Measurements from ENCODE around the gene TPRA1. TPM values are rescaled to one million over a fixed set of nuclear protein-coding genes. Genes with fewer than 3 reads are reported as not detected.

The TPRA1 gene
- total and polyA plus RNA-seq, 10 donors, result 16.1 to 42.3 (median 29.6) TPM

DNA sequence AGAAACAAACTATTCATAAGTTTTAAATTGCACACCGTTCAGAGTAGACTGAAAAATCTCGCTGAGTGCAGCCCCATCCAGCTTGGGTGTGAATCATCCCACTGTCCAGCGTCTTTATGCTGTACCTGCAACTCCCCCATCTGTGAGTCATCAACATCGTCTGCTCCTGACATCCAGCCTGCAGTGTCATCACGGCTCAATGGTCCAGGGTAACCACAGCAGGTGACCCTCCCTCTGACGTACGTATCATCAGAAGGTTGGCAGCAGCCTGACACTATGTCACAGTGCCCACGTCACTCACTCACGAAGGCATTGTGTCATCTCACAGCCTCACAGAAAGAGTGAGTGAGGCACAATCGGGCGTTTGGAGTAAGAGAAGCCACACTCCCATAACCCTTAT, 65.2 kb downstream of the TPRA1 start:
- peaks cover 0 to 25% (median 0%) of the 10 kb centered on the region in 7 donors for H3K27me3 ChIP-seq (replicated peaks in 1 of 7)
- TF ChIP-seq, protein P1, sequence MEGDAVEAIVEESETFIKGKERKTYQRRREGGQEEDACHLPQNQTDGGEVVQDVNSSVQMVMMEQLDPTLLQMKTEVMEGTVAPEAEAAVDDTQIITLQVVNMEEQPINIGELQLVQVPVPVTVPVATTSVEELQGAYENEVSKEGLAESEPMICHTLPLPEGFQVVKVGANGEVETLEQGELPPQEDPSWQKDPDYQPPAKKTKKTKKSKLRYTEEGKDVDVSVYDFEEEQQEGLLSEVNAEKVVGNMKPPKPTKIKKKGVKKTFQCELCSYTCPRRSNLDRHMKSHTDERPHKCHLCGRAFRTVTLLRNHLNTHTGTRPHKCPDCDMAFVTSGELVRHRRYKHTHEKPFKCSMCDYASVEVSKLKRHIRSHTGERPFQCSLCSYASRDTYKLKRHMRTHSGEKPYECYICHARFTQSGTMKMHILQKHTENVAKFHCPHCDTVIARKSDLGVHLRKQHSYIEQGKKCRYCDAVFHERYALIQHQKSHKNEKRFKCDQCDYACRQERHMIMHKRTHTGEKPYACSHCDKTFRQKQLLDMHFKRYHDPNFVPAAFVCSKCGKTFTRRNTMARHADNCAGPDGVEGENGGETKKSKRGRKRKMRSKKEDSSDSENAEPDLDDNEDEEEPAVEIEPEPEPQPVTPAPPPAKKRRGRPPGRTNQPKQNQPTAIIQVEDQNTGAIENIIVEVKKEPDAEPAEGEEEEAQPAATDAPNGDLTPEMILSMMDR (IDR thresholded peaks at IDR 0.05 in 8 of 11, conservative IDR thresholded peaks at IDR 0.05 in 3 of 11), result no peak
- TF ChIP-seq POLR2A (IDR thresholded peaks at IDR 0.05) (no peak), POLR2AphosphoS5 (IDR thresholded peaks at IDR 0.05) (no peak)
- H3K27ac ChIP-seq, result no peak overlapping the region
- no peaks in the 10 kb centered on the region for H3K4me1 ChIP-seq
- H3K4me3 ChIP-seq, result no peak overlapping the region
- 58 to 77% (median 72%) methylated on average over 11 of the region's 11 CpGs for WGBS, 5 donors
- intact Hi-C loops (cut with DNase I; ENCODE audit: low total_unique reads), result no loop called here
- peaks cover 0 to 9% (median 0%) of the 10 kb centered on the region in 8 donors for H3K9me3 ChIP-seq
- H3K36me3 ChIP-seq, result no peaks in the 10 kb centered on the region
- DNase-seq, result no peak

DNA sequence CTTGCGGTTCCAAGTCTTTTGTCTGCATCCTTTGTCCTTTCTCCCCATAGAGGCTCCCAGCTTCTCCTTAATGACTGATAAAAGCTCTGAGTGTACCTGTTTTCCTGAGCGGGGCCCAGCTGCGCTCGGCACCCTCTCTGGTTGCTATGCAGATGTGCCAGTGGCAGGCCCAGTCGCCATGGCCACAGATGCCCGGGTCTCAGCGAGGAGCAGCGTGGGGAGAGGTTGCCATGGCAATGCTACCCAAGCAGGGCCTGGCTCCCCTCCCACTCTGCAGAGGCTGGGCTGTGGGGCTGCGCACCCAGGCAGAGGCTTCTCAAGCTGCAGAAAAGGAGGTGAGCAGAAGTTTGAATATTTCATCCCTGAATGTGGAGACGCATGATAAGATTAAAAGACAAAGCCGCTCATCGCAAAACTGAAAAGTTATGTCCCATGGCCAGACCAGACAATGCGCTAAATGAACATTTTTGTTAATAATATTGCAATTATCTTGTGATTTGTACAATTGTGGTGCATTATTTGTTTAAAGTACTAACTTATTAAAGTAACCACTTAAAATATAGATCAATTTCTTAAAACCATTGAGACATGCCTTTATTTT, 66.1 kb downstream of the TPRA1 start:
- Histone ChIP-seq H3K27ac (no peak overlapping the region), H3K27me3 (replicated peaks in 1 of 7) (peaks cover 0 to 30% (median 0%) of the 10 kb centered on the region in 7 donors), H3K4me1 (no peaks in the 10 kb centered on the region), H3K9me3 (peaks cover 0 to 9% (median 0%) of the 10 kb centered on the region in 8 donors), H3K36me3 (no peaks in the 10 kb centered on the region), H3K4me3 (no peak overlapping the region)
- intact Hi-C loops (cut with DNase I; ENCODE audit: low total_unique reads), result no loop called here
- DNase-seq, result no peak
- 62 to 68% (median 64%) methylated on average over 13 of the region's 13 CpGs for WGBS, 5 donors
- TF ChIP-seq POLR2A (IDR thresholded peaks at IDR 0.05) (no peak), POLR2AphosphoS5 (IDR thresholded peaks at IDR 0.05) (no peak)
- TF ChIP-seq, protein P1 (IDR thresholded peaks at IDR 0.05 in 8 of 11, conservative IDR thresholded peaks at IDR 0.05 in 3 of 11), result no peak

Small RNA genes lying within 50 kb of the gene (microRNA-seq; reads per million reads assigned to microRNA genes)
- gene MIR6825 (0 to 0.70 (median 0.57) reads per million in 3 donors), gene MIR7976 (0.35 to 0.57 (median 0.36) reads per million in 3 donors)

Small RNA genes lying within 50 kb of the gene (small RNA-seq; reads per million reads assigned to genes)
- gene AC084035.1, result 0 reads per million in 4 donors
- 0 reads per million in 4 donors for gene MIR6825
- gene MIR7976, result 0 to 0.14 (median 0) reads per million in 4 donors

Other genes starting within 250 kb of the TPRA1 start
- 10 to 100 TPM in 6 of 7 donors, 1 to 10 TPM in 1; 7.4 to 23.5 (median 18.2) TPM for gene MCM2, start 7.7 kb upstream of the TPRA1 start, total RNA-seq
- 10 to 100 TPM in 2 of 3 donors, 1 to 10 TPM in 1; 5.5 to 14.3 (median 11.4) TPM for gene MCM2, start 7.7 kb upstream of the TPRA1 start, polyA plus RNA-seq
- 1 to 10 TPM in 6 of 7 donors, under 1 TPM in 1; 0.77 to 3.1 (median 2.5) TPM for gene PODXL2, start 38.5 kb upstream of the TPRA1 start, total RNA-seq
- gene PODXL2, start 38.5 kb upstream of the TPRA1 start, polyA plus RNA-seq, result 1 to 10 TPM in 2 of 3 donors, under 1 TPM in 1; 0.87 to 2.7 (median 1.4) TPM
- 100 to 1,000 TPM in 6 of 7 donors, 10 to 100 TPM in 1; 91.9 to 172 (median 152) TPM for gene ABTB1, start 82.2 kb upstream of the TPRA1 start, total RNA-seq
- 100 to 1,000 TPM in 2 of 3 donors, 10 to 100 TPM in 1; 57.9 to 156 (median 138) TPM for gene ABTB1, start 82.2 kb upstream of the TPRA1 start, polyA plus RNA-seq
- gene MGLL, start 231.8 kb upstream of the TPRA1 start, total RNA-seq, result 100 to 1,000 TPM in 3 of 7 donors, 10 to 100 TPM in 4; 47.6 to 134 (median 85.9) TPM
- gene MGLL, start 231.8 kb upstream of the TPRA1 start, polyA plus RNA-seq, result 10 to 100 TPM; 11.0 to 47.2 (median 15.8) TPM